ENCODE measurements around the gene CRYZL1. TPM values are rescaled to one million over a fixed set of nuclear protein-coding genes. Genes with fewer than 3 reads are reported as not detected.

The CRYZL1 gene
- total RNA-seq, 1 experiment from 2014 or later = 24.8 TPM

DNA sequence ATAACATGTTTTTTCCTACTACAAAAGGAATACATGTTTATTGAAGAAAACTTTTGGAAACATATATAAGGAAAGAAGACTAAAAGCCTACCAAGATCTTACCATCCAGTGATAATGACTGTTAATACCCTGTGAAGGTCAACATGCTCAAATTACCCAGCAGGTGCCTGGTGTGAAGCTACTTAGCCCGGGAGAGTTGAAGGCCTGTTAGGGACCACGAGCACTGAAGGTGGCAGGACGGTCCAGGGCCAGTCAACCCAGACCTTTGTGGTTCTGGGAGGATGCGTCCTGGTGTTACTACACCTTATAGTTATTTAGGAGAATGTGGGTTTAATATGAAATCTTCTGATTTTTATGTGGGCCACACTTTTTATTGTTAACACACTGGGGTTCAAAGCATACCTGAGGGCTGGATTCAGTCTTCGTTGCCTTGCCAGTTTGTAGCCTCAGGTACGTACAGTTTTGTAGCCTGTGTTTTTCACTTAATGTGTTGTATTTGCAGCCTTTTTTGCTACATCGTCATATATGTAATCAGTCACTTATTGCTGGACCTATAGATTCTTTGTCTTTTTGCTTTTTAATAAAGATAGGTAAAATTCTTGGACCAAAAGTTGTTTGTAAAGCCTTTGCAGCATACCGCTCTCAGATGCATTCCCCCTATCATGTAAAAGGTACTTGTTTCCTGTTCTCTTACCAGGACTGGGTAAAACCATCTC is 10.6 kb upstream of the CRYZL1 start:
- DNase-seq (ENCODE audit: low read depth, low spot score) (no peak), ATAC-seq (no peak)
- TF ChIP-seq, protein P1, sequence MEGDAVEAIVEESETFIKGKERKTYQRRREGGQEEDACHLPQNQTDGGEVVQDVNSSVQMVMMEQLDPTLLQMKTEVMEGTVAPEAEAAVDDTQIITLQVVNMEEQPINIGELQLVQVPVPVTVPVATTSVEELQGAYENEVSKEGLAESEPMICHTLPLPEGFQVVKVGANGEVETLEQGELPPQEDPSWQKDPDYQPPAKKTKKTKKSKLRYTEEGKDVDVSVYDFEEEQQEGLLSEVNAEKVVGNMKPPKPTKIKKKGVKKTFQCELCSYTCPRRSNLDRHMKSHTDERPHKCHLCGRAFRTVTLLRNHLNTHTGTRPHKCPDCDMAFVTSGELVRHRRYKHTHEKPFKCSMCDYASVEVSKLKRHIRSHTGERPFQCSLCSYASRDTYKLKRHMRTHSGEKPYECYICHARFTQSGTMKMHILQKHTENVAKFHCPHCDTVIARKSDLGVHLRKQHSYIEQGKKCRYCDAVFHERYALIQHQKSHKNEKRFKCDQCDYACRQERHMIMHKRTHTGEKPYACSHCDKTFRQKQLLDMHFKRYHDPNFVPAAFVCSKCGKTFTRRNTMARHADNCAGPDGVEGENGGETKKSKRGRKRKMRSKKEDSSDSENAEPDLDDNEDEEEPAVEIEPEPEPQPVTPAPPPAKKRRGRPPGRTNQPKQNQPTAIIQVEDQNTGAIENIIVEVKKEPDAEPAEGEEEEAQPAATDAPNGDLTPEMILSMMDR (IDR thresholded peaks at IDR 0.05) = no peak
- TF ChIP-seq, protein P2, sequence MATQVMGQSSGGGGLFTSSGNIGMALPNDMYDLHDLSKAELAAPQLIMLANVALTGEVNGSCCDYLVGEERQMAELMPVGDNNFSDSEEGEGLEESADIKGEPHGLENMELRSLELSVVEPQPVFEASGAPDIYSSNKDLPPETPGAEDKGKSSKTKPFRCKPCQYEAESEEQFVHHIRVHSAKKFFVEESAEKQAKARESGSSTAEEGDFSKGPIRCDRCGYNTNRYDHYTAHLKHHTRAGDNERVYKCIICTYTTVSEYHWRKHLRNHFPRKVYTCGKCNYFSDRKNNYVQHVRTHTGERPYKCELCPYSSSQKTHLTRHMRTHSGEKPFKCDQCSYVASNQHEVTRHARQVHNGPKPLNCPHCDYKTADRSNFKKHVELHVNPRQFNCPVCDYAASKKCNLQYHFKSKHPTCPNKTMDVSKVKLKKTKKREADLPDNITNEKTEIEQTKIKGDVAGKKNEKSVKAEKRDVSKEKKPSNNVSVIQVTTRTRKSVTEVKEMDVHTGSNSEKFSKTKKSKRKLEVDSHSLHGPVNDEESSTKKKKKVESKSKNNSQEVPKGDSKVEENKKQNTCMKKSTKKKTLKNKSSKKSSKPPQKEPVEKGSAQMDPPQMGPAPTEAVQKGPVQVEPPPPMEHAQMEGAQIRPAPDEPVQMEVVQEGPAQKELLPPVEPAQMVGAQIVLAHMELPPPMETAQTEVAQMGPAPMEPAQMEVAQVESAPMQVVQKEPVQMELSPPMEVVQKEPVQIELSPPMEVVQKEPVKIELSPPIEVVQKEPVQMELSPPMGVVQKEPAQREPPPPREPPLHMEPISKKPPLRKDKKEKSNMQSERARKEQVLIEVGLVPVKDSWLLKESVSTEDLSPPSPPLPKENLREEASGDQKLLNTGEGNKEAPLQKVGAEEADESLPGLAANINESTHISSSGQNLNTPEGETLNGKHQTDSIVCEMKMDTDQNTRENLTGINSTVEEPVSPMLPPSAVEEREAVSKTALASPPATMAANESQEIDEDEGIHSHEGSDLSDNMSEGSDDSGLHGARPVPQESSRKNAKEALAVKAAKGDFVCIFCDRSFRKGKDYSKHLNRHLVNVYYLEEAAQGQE (IDR thresholded peaks at IDR 0.05; ENCODE audit: insufficient read depth in 1 of 2, low read depth in 2 of 2, low read length in 1 of 2) = no peak
- TF ChIP-seq SIN3A (IDR thresholded peaks at IDR 0.05; ENCODE audit: borderline replicate concordance, insufficient read depth, low read depth, low read length) (no peak), POLR2AphosphoS5 (IDR thresholded peaks at IDR 0.05; ENCODE audit: low read depth, low read length) (no peak), TCF7L2 (IDR thresholded peaks at IDR 0.05; ENCODE audit: low read depth, low read length) (no peak)
- peak overlapping the region; percentile 51 for H3K27ac ChIP-seq (ENCODE audit: low read length)
- no TSS peak for BruUV-seq (replicated peaks)
- intact Hi-C loops (cut with micrococcal nuclease; ENCODE audit: unreplicated experiment) = no loop called here
- no peaks in the 10 kb centered on the region for H3K36me3 ChIP-seq (ENCODE audit: control insufficient read depth, insufficient read depth, low read length)
- peaks cover 62% of the 10 kb centered on the region for H3K4me1 ChIP-seq (ENCODE audit: control insufficient read depth, insufficient read depth, low read length)
- H3K27me3 ChIP-seq (ENCODE audit: control insufficient read depth, insufficient read depth, low read length) = no peaks in the 10 kb centered on the region
- in situ Hi-C loops (cut with HindIII; ENCODE audit: low pct_unique_long_range_greater_than_20kb, low sequenced_read_pairs) = no loop called here
- no peaks in the 10 kb centered on the region for H3K9me3 ChIP-seq (ENCODE audit: control insufficient read depth, insufficient read depth, low read depth, low read length)
- ChIA-PET CTCF (no interaction called here), POLR2A (no interaction called here)
- no peak overlapping the region for H3K4me3 ChIP-seq (ENCODE audit: low read depth in 2 of 2, low read length in 2 of 2)

DNA sequence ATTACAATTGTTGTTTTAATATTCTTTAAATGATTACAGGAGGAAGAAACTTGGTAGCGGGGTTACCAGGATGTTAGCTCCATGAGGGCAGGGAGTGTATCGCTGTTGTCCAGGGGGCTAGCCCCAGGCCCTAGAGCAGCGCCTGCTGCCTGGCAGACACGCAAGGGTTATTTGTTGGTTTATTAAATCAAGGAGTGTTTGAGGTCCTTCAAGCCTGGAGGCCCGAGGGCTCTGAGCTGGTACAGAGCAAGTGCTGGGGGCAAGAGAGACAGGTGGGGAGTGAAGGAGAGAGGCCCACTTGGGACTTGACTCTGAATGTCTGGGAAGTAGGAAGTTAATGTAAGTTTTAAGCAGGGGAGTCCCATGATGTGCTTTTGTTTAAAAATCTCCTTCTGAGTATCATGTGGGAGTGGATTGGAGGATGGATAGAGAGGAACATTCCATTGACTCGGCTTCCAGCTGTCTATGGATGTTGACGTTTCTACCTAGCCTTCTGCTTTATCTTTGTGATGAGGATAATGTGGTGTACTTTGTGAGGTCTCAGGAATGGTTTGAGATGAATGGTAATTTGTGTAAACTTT is 9.5 kb upstream of the CRYZL1 start:
- TF ChIP-seq TCF7L2 (IDR thresholded peaks at IDR 0.05; ENCODE audit: low read depth, low read length) (no peak), SIN3A (IDR thresholded peaks at IDR 0.05; ENCODE audit: borderline replicate concordance, insufficient read depth, low read depth, low read length) (no peak), POLR2AphosphoS5 (IDR thresholded peaks at IDR 0.05; ENCODE audit: low read depth, low read length) (no peak)
- TF ChIP-seq, protein P2 (IDR thresholded peaks at IDR 0.05; ENCODE audit: insufficient read depth in 1 of 2, low read depth in 2 of 2, low read length in 1 of 2) = no peak
- TF ChIP-seq, protein P1 (IDR thresholded peaks at IDR 0.05) = no peak
- ATAC-seq = no peak
- peak overlapping the region; percentile 68; the same call in 1 of the 2 replicates for H3K27ac ChIP-seq (ENCODE audit: low read length)
- no peaks in the 10 kb centered on the region for H3K36me3 ChIP-seq (ENCODE audit: control insufficient read depth, insufficient read depth, low read length)
- no peak overlapping the region for H3K4me3 ChIP-seq (ENCODE audit: low read depth in 2 of 2, low read length in 2 of 2)
- DNase-seq (ENCODE audit: low read depth, low spot score) = no peak
- peaks cover 52% of the 10 kb centered on the region for H3K4me1 ChIP-seq (ENCODE audit: control insufficient read depth, insufficient read depth, low read length)
- H3K9me3 ChIP-seq (ENCODE audit: control insufficient read depth, insufficient read depth, low read depth, low read length) = no peaks in the 10 kb centered on the region
- no peaks in the 10 kb centered on the region for H3K27me3 ChIP-seq (ENCODE audit: control insufficient read depth, insufficient read depth, low read length)
- intact Hi-C loops (cut with micrococcal nuclease; ENCODE audit: unreplicated experiment) = no loop called here
- ChIA-PET POLR2A (no interaction called here), CTCF (no interaction called here)
- in situ Hi-C loops (cut with HindIII; ENCODE audit: low pct_unique_long_range_greater_than_20kb, low sequenced_read_pairs) = no loop called here
- no TSS peak for BruUV-seq (replicated peaks)
